ENCODE results near the gene YAP1.

- TF ChIP-seq CTCF (IDR thresholded peaks at IDR 0.05) (no peak), POLR2A (IDR thresholded peaks at IDR 0.05) (no peak)
These were observed 2.2 kb downstream of the YAP1 start for GRCh38 chr11:102112509-102112821.

Measured in body of pancreas (tissue), 4 donors.